HepG2 (cell line): ENCODE data around the gene RTN4.

Source experiments
- CEBPZ ChIP-seq: IDR thresholded peaks from 2 replicates; pipeline ENCODE4 v1.6.1; 2012; ENCODE audit warnings: low read length, improper control_type of control experiment
- JUND ChIP-seq: sonication (generic); formaldehyde crosslinking; IDR thresholded peaks from 2 replicates; pipeline ENCODE4 v1.8.0; 2022; ENCODE audit warnings: mild to moderate bottlenecking, missing genetic modification reagents
- PBX3 ChIP-seq: sonication (generic); formaldehyde crosslinking; IDR thresholded peaks from 2 replicates; pipeline ENCODE4 v1.8.1; 2023; ENCODE audit warnings: missing genetic modification reagents, inconsistent platforms, borderline replicate concordance
- TF ChIP-seq, protein P1 (sequence below): sonication (generic); formaldehyde crosslinking; IDR thresholded peaks from 2 replicates; pipeline ENCODE4 v1.5.1; 2020; ENCODE audit warnings: mild to moderate bottlenecking, moderate library complexity, missing genetic modification reagents
- TF ChIP-seq, protein P2 (sequence below): sonication (generic); formaldehyde crosslinking; IDR thresholded peaks from 2 replicates; pipeline ENCODE4 v1.5.0; 2020; ENCODE audit warnings: mild to moderate bottlenecking, missing genetic modification reagents, moderate library complexity

- TF ChIP-seq JUND (CRISPR knock-in tag) (no peak), PBX3 (CRISPR knock-in tag) (no peak), CEBPZ (no peak)
- TF ChIP-seq, protein P1, sequence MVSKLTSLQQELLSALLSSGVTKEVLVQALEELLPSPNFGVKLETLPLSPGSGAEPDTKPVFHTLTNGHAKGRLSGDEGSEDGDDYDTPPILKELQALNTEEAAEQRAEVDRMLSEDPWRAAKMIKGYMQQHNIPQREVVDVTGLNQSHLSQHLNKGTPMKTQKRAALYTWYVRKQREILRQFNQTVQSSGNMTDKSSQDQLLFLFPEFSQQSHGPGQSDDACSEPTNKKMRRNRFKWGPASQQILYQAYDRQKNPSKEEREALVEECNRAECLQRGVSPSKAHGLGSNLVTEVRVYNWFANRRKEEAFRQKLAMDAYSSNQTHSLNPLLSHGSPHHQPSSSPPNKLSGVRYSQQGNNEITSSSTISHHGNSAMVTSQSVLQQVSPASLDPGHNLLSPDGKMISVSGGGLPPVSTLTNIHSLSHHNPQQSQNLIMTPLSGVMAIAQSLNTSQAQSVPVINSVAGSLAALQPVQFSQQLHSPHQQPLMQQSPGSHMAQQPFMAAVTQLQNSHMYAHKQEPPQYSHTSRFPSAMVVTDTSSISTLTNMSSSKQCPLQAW, result no peak
- TF ChIP-seq, protein P2, sequence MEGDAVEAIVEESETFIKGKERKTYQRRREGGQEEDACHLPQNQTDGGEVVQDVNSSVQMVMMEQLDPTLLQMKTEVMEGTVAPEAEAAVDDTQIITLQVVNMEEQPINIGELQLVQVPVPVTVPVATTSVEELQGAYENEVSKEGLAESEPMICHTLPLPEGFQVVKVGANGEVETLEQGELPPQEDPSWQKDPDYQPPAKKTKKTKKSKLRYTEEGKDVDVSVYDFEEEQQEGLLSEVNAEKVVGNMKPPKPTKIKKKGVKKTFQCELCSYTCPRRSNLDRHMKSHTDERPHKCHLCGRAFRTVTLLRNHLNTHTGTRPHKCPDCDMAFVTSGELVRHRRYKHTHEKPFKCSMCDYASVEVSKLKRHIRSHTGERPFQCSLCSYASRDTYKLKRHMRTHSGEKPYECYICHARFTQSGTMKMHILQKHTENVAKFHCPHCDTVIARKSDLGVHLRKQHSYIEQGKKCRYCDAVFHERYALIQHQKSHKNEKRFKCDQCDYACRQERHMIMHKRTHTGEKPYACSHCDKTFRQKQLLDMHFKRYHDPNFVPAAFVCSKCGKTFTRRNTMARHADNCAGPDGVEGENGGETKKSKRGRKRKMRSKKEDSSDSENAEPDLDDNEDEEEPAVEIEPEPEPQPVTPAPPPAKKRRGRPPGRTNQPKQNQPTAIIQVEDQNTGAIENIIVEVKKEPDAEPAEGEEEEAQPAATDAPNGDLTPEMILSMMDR (CRISPR knock-in tag), result no peak
Observed at GRCh38 chr2:54968561-54969218, 81.6 kb downstream of the RTN4 start.
